ENCODE data around the gene GRHL1. TPM values are rescaled to one million over a fixed set of nuclear protein-coding genes. Genes with fewer than 3 reads are reported as not detected.

Gene GRHL1
- polyA plus RNA-seq, 1 donor, result 3.0 TPM

DNA sequence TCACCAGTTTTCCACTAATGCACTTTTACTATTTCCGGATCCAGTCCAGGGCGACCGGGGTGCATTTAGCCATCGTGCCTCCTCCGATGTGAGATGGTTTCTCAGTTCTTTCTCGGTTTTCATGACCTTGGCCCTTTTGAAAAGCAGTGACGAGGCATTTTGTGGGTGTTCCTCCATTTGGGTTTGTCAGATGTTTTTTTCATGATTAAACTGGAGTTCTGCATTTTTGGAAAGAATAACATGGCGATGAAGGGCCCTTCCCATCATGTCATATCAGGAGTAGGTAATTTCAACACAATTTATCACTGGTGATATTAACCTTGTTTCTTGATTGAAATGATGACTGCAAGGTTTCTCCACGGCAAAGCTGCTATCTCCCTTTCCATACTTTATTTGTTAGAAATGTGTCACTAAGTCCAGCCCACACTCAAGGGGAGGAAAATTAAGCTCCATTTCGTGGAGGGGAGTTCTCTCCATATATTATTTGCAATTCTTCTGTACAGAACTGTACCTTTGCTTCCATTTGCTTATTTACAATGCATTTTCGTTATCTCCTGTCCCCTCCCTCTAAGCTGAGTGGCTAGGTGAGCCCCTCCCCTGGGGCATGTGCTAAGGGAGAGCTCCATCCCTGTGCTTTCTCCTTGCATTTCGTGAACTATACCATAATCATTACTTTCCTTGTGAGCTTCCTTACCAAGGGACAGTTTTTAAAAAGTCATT lies 83.0 kb downstream of the GRHL1 start:
- H3K4me3 ChIP-seq (ENCODE audit: low read length), result no peak overlapping the region
- H3K36me3 ChIP-seq (ENCODE audit: control insufficient read depth, insufficient read depth, low read length), result no peaks in the 10 kb centered on the region
- peaks cover 7% of the 10 kb centered on the region for H3K4me1 ChIP-seq (ENCODE audit: control insufficient read depth, insufficient read depth, low read length)
- no peak overlapping the region for H3K27ac ChIP-seq (ENCODE audit: low read length)
- no peak for DNase-seq
- H3K27me3 ChIP-seq (ENCODE audit: control insufficient read depth, insufficient read depth, low read length), result no peaks in the 10 kb centered on the region
- 67% methylated on average over 1 of the region's 12 CpGs for WGBS (ENCODE audit: insufficient coverage, low lambda C conversion rate)
- no peaks in the 10 kb centered on the region for H3K9me3 ChIP-seq (ENCODE audit: control insufficient read depth, low read depth, low read length)

DNA sequence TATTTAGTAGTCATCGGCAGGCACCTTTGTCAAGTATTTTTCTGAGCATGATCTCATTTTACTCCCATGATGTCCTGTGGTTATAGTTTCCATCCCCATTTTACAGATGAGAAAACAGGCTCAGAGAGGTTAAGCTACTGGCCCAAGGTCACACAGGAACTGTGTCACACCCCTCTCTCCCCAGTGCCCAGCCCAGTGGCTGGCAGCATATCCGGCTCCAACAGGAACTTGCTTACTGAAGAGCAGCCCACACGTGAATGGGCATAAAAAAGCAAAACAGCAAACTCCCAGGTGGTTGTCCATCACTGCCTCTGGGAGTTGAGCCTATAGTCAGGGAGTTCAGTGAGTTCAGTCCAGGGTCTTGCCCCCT lies 83.5 kb downstream of the GRHL1 start:
- Histone ChIP-seq H3K4me1 (ENCODE audit: control insufficient read depth, insufficient read depth, low read length) (peaks cover 2% of the 10 kb centered on the region), H3K27ac (ENCODE audit: low read length) (no peak overlapping the region), H3K36me3 (ENCODE audit: control insufficient read depth, insufficient read depth, low read length) (no peaks in the 10 kb centered on the region), H3K4me3 (ENCODE audit: low read length) (no peak overlapping the region), H3K9me3 (ENCODE audit: control insufficient read depth, low read depth, low read length) (no peaks in the 10 kb centered on the region), H3K27me3 (ENCODE audit: control insufficient read depth, insufficient read depth, low read length) (no peaks in the 10 kb centered on the region)
- no CpG with 5 or more reads among the region's 3 CpGs for WGBS (ENCODE audit: insufficient coverage, low lambda C conversion rate)
- DNase-seq, result no peak

DNA sequence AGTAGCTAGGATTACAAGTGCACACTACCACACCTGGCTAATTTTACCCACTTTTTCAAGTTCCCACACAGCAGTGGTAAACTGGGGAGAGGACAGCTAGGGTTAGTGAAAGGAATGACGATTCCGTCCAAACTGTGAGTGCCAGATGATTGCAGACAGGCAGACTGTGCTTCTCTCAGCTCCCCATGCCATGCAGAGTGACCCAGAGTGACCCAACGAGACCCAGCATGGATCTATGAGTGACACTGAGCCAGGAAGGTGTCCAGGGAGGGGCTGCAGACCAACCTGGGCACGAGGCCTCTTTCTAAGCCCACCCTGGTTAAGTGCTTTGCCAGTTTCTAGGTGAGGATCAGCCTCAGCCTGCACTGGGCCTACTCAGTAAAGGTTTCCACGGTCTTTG lies 84.1 kb downstream of the GRHL1 start:
- WGBS (ENCODE audit: insufficient coverage, low lambda C conversion rate), result no CpG with 5 or more reads among the region's 5 CpGs
- Histone ChIP-seq H3K36me3 (ENCODE audit: control insufficient read depth, insufficient read depth, low read length) (no peaks in the 10 kb centered on the region), H3K9me3 (ENCODE audit: control insufficient read depth, low read depth, low read length) (no peaks in the 10 kb centered on the region), H3K27ac (ENCODE audit: low read length) (no peak overlapping the region), H3K4me1 (ENCODE audit: control insufficient read depth, insufficient read depth, low read length) (no peaks in the 10 kb centered on the region), H3K27me3 (ENCODE audit: control insufficient read depth, insufficient read depth, low read length) (no peaks in the 10 kb centered on the region), H3K4me3 (ENCODE audit: low read length) (no peak overlapping the region)
- no peak for DNase-seq

- DNase-seq, result no peak
- Histone ChIP-seq H3K9me3 (ENCODE audit: control insufficient read depth, low read depth, low read length) (no peaks in the 10 kb centered on the region), H3K27me3 (ENCODE audit: control insufficient read depth, insufficient read depth, low read length) (no peaks in the 10 kb centered on the region), H3K4me1 (ENCODE audit: control insufficient read depth, insufficient read depth, low read length) (no peaks in the 10 kb centered on the region), H3K27ac (ENCODE audit: low read length) (no peak overlapping the region), H3K4me3 (ENCODE audit: low read length) (no peak overlapping the region), H3K36me3 (ENCODE audit: control insufficient read depth, insufficient read depth, low read length) (no peaks in the 10 kb centered on the region)
- no CpG with 5 or more reads among the region's 14 CpGs for WGBS (ENCODE audit: insufficient coverage, low lambda C conversion rate)
Observed at GRCh38 chr2:10036095-10036884, 84.8 kb downstream of the GRHL1 start.

GRCh38 chr2:10038123-10038522 lies 86.6 kb downstream of the GRHL1 start:
- no peaks in the 10 kb centered on the region for H3K36me3 ChIP-seq (ENCODE audit: control insufficient read depth, insufficient read depth, low read length)
- no peaks in the 10 kb centered on the region for H3K27me3 ChIP-seq (ENCODE audit: control insufficient read depth, insufficient read depth, low read length)
- H3K9me3 ChIP-seq (ENCODE audit: control insufficient read depth, low read depth, low read length), result peaks cover 9% of the 10 kb centered on the region
- no peak overlapping the region for H3K27ac ChIP-seq (ENCODE audit: low read length)
- DNase-seq, result no peak
- no CpG with 5 or more reads among the region's 10 CpGs for WGBS (ENCODE audit: insufficient coverage, low lambda C conversion rate)
- no peak overlapping the region for H3K4me3 ChIP-seq (ENCODE audit: low read length)
- peaks cover 8% of the 10 kb centered on the region for H3K4me1 ChIP-seq (ENCODE audit: control insufficient read depth, insufficient read depth, low read length)

DNA sequence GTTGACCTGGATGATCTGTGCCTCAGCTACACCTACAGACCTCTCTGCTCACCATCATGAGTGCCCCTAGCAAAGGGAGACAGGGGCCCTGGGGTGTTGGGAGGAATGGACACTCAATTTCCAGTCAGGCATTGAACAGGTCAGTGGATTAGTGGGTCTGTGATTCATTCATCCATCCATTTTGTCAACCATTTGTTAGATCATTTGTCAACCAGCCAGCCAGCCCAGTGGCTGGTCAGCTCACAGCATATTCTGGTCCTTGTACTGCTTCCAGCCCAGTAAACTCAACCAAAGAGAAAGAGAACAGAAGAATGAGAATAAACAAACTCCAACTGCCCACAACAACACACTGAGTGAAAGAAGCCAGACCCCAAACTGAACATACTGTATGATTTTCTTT lies 87.2 kb downstream of the GRHL1 start:
- Histone ChIP-seq H3K27ac (ENCODE audit: low read length) (no peak overlapping the region), H3K27me3 (ENCODE audit: control insufficient read depth, insufficient read depth, low read length) (no peaks in the 10 kb centered on the region), H3K4me1 (ENCODE audit: control insufficient read depth, insufficient read depth, low read length) (peaks cover 8% of the 10 kb centered on the region), H3K9me3 (ENCODE audit: control insufficient read depth, low read depth, low read length) (peaks cover 9% of the 10 kb centered on the region), H3K36me3 (ENCODE audit: control insufficient read depth, insufficient read depth, low read length) (no peaks in the 10 kb centered on the region), H3K4me3 (ENCODE audit: low read length) (no peak overlapping the region)
- DNase-seq, result no peak

GRCh38 chr2:10039658-10040410 lies 88.3 kb downstream of the GRHL1 start:
- H3K9me3 ChIP-seq (ENCODE audit: control insufficient read depth, low read depth, low read length), result peaks cover 20% of the 10 kb centered on the region
- DNase-seq, result no peak
- no peaks in the 10 kb centered on the region for H3K36me3 ChIP-seq (ENCODE audit: control insufficient read depth, insufficient read depth, low read length)
- H3K4me3 ChIP-seq (ENCODE audit: low read length), result no peak overlapping the region
- no peak overlapping the region for H3K27ac ChIP-seq (ENCODE audit: low read length)
- no peaks in the 10 kb centered on the region for H3K27me3 ChIP-seq (ENCODE audit: control insufficient read depth, insufficient read depth, low read length)
- H3K4me1 ChIP-seq (ENCODE audit: control insufficient read depth, insufficient read depth, low read length), result peaks cover 8% of the 10 kb centered on the region
- 71% methylated on average over 2 of the region's 16 CpGs for WGBS (ENCODE audit: insufficient coverage, low lambda C conversion rate)

GRCh38 chr2:10041711-10042110 lies 90.2 kb downstream of the GRHL1 start:
- WGBS (ENCODE audit: insufficient coverage, low lambda C conversion rate), result 92% methylated on average over 5 of the region's 14 CpGs
- H3K9me3 ChIP-seq (ENCODE audit: control insufficient read depth, low read depth, low read length), result peaks cover 20% of the 10 kb centered on the region
- no peak overlapping the region for H3K27ac ChIP-seq (ENCODE audit: low read length)
- peaks cover 6% of the 10 kb centered on the region for H3K36me3 ChIP-seq (ENCODE audit: control insufficient read depth, insufficient read depth, low read length)
- DNase-seq, result peak in 1 of 2 donors; percentile 11
- no peaks in the 10 kb centered on the region for H3K27me3 ChIP-seq (ENCODE audit: control insufficient read depth, insufficient read depth, low read length)
- H3K4me1 ChIP-seq (ENCODE audit: control insufficient read depth, insufficient read depth, low read length), result peaks cover 12% of the 10 kb centered on the region
- no peak overlapping the region for H3K4me3 ChIP-seq (ENCODE audit: low read length)

- DNase-seq, result peak; percentile 55 to 74
- peak overlapping the region; percentile 47 for H3K4me3 ChIP-seq (ENCODE audit: low read length)
- WGBS (ENCODE audit: insufficient coverage, low lambda C conversion rate), result no CpG with 5 or more reads among the region's 54 CpGs
- H3K27ac ChIP-seq (ENCODE audit: low read length), result peak overlapping the region; percentile 78
- peaks cover 12% of the 10 kb centered on the region for H3K4me1 ChIP-seq (ENCODE audit: control insufficient read depth, insufficient read depth, low read length)
- H3K27me3 ChIP-seq (ENCODE audit: control insufficient read depth, insufficient read depth, low read length), result no peaks in the 10 kb centered on the region
- peaks cover 20% of the 10 kb centered on the region for H3K9me3 ChIP-seq (ENCODE audit: control insufficient read depth, low read depth, low read length)
- peaks cover 11% of the 10 kb centered on the region for H3K36me3 ChIP-seq (ENCODE audit: control insufficient read depth, insufficient read depth, low read length)
Observed at GRCh38 chr2:10042301-10043161, 91.0 kb downstream of the GRHL1 start.
